Ascending aorta (tissue), 2 donors: ENCODE data around the gene ALPI. TPM values are rescaled to one million over a fixed set of nuclear protein-coding genes. Genes with fewer than 3 reads are reported as not detected.

Experiments
- DNase-seq, 2 donors: peaks; one replicate each; pipeline ENCODE4 v3.0.0-alpha.2; 2019; ENCODE audit warnings: low spot score in 2 of 2
- H3K27ac ChIP-seq, 2 donors: fragments of 200-600 bp; sonication (generic); one replicate each; pipeline ENCODE4 v1.5.1; 2016 to 2017; ENCODE audit warnings: mild to moderate bottlenecking in 1 of 2
- H3K27me3 ChIP-seq: fragments of 200-600 bp; sonication (generic); one replicate; pipeline ENCODE4 v1.5.1; 2017
- H3K36me3 ChIP-seq, 2 donors: fragments of 200-600 bp; sonication (generic); one replicate each; pipeline ENCODE4 v1.5.1; 2016
- H3K4me1 ChIP-seq, 2 donors: fragments of 200-600 bp; sonication (generic); one replicate each; pipeline ENCODE4 v1.5.1; 2016 to 2017; ENCODE audit warnings: mild to moderate bottlenecking in 1 of 2
- H3K4me3 ChIP-seq, 2 donors: fragments of 200-600 bp; sonication (generic); one replicate each; pipeline ENCODE4 v1.5.1; 2016 to 2017; ENCODE audit warnings: mild to moderate bottlenecking in 1 of 2
- H3K9me3 ChIP-seq, 2 donors: fragments of 200-600 bp; sonication (generic); one replicate each; pipeline ENCODE4 v1.5.1; 2016
- intact Hi-C: fragments of 100-400 bp; cut with DNase I; formaldehyde crosslinking; loops from one replicate; pipeline ENCODE4 v1.15.1; 2023
- total RNA-seq: library from RNA; depleted of rRNA; stranded (reverse); fragments of >200 nt; gene quantifications from one replicate; pipeline ENCODE4 v1.1.0, GENCODE V29; 2016
- TF ChIP-seq, protein P1 (sequence below), 3 experiments: fragments of 200-600 bp in 2 of 3; fragments of 450-650 bp in 1 of 3; sonication (generic) in 2 of 3; IDR thresholded peaks; one replicate each; pipeline ENCODE4 v1.5.1; 2016 to 2019; ENCODE audit warnings: antibody characterized with exemption in 3 of 3, mild to moderate bottlenecking in 1 of 3, moderate library complexity in 1 of 3

The ALPI gene
- total RNA-seq, 1 donor from 2014 or later = not detected

DNA sequence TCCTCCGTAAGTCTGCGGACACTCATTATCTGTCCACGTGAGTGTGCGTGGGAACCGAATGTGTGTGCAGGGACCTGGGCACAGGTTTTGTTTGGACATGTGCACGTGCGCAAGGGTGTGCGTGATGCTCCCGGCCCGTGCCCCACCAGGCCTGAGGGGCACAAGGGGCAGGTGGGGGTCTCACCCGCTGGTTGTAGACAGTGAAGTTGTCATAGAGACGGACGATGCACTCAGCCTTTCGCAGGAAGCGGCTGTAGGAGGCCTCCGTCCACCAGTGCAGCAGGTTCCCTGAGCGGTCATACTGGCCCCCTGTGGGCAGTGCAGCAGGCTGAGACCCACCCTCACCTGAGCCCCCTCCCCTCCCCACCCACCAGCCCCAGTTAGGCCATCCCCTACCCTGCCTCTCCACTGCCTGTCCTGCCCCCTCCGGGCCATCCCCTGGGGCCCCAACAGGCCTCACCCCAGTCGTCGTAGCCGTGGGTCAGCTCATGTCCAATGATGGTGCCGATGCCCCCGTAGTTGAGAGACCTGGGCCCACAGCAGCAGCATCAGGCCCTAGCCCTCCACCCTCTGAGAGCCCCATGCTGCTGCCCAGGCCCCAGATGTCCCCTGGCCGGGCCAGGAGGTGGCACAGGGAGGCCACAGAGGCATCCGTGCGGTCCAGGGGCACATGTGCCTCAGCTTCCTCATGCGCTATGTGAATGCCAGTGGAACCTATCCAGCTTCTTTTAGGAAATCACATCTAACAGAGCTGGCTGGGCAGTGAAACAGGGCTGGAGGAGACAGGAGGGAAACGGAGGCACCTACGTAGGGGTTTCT, 25.6 kb downstream of the ALPI start:
- Histone ChIP-seq H3K4me3 (no peak overlapping the region), H3K9me3 (no peaks in the 10 kb centered on the region), H3K4me1 (no peaks in the 10 kb centered on the region), H3K27ac (no peak overlapping the region), H3K27me3 (no peaks in the 10 kb centered on the region), H3K36me3 (no peaks in the 10 kb centered on the region)
- DNase-seq = no peak
- TF ChIP-seq, protein P1, sequence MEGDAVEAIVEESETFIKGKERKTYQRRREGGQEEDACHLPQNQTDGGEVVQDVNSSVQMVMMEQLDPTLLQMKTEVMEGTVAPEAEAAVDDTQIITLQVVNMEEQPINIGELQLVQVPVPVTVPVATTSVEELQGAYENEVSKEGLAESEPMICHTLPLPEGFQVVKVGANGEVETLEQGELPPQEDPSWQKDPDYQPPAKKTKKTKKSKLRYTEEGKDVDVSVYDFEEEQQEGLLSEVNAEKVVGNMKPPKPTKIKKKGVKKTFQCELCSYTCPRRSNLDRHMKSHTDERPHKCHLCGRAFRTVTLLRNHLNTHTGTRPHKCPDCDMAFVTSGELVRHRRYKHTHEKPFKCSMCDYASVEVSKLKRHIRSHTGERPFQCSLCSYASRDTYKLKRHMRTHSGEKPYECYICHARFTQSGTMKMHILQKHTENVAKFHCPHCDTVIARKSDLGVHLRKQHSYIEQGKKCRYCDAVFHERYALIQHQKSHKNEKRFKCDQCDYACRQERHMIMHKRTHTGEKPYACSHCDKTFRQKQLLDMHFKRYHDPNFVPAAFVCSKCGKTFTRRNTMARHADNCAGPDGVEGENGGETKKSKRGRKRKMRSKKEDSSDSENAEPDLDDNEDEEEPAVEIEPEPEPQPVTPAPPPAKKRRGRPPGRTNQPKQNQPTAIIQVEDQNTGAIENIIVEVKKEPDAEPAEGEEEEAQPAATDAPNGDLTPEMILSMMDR (IDR thresholded peaks at IDR 0.05) = no peak
- intact Hi-C loops = no loop called here

DNA sequence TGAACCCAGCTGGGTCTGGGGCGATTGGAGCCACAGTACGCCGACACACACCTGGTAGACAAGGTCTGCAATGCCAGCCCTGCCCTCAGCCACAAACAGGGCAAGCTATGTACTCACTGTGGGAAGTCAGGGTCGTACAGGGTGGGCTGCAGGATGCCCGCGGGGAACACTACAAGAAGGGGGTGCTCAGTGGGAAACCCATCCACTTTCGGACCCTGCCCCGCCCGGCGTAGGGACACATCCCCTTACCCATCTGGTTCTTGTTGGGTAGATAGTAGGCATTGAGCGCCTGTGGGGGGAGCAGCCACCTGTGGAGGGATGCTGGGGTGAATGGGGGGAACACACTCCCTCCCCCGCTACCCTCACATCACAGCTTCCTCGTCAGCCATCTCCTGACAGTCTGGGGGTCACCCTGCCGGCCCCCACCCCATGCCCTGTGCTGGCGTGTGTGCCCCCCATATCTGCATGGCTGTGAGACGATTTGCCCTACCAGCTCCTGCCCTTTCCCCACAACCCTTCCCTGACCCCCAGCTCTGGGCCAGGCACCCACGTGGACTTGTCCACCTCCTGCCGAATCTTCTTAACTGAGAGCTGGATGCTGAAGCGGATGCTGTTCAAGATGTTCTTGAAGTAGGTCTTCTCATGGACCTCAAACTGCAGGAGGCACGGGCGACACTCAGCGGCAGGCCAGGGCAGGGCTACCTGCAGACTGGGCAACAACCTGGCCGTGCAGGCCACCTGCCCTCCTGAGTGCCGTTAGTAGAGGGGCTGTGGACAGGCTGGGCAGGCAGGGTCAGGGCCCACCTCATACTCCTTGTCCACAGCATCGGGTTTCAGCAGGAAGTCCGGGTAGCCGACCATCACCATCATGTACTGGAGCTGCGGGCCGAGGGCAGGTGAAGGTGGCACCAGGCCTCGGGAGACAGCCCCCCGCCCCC, 26.6 kb downstream of the ALPI start:
- Histone ChIP-seq H3K4me3 (no peak overlapping the region), H3K36me3 (no peaks in the 10 kb centered on the region), H3K4me1 (no peaks in the 10 kb centered on the region), H3K9me3 (no peaks in the 10 kb centered on the region), H3K27ac (no peak overlapping the region), H3K27me3 (no peaks in the 10 kb centered on the region)
- DNase-seq = no peak
- intact Hi-C loops = no loop called here
- TF ChIP-seq, protein P1 (IDR thresholded peaks at IDR 0.05) = no peak

DNA sequence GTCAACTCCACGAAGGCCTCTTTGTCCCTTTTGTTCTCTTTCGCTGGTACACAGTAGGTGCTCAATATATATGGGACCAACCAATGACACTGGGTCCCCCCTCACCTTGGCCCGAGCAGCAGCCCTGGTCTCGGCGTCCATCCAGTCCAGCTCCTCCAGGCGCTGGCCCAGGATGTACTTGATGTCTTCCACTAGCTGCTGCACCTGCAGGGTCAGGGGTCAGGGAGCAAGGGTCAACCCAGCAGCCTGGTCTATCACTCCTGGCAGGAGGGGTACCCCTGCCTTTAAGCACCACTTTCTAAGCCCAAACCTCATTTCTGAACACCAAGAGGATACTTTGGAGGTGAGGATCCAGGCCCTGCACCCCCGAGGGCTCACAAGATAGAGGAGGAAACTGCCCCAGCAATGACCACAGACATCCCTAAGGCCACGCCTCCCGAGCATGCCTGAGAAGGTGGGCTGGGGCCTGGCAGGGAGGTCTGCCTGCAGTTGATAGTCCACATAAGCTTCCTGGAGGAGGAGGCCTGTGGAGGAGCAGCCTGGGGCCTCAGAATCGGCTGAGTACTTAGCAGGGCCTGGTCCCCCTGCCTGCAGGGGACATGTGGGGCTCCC, 27.5 kb downstream of the ALPI start:
- DNase-seq = no peak
- no peaks in the 10 kb centered on the region for H3K27me3 ChIP-seq

DNA sequence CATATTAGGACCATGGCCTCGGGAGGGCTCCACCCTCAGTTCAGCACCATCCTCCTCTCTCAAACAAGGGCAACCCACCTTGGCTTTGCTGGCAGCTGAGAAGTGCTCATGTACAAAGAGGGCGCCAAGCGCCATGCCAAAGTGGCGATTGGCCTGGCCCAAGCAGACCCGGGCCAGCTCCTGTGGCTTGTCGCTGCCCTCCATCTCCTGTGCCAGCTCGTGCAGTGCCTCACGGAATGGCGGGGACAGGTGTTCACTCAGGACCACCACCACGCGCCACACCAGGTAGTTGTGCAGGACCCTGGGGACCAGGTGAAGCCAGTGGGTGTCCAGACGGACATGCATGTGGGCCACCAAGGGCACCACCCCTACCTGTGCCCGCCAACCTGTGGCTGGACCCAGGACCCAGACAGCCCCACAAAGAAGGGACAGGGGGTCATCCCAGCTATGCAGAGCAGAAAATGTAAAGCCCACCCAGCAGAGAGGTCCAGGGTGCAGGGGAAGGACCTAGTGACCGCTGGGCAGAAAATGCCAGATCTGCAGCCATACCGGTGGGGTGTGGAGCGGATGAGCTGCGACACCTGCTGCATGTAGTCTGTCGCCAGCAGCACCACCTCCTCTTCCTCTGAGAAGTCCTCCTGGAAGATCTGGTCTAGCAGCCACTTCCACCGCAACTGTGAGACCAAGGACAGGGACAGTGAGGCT, 28.1 kb downstream of the ALPI start:
- H3K27me3 ChIP-seq = no peaks in the 10 kb centered on the region
- TF ChIP-seq, protein P1 (IDR thresholded peaks at IDR 0.05) = no peak
- no peak overlapping the region for H3K27ac ChIP-seq
- no peaks in the 10 kb centered on the region for H3K9me3 ChIP-seq
- H3K36me3 ChIP-seq = no peaks in the 10 kb centered on the region
- no peak for DNase-seq
- intact Hi-C loops = no loop called here
- no peaks in the 10 kb centered on the region for H3K4me1 ChIP-seq
- no peak overlapping the region for H3K4me3 ChIP-seq

More for the DNA sequence above, 27.5 kb downstream of the ALPI start:
- Histone ChIP-seq H3K27ac (no peak overlapping the region), H3K4me3 (no peak overlapping the region), H3K36me3 (no peaks in the 10 kb centered on the region), H3K4me1 (no peaks in the 10 kb centered on the region), H3K9me3 (no peaks in the 10 kb centered on the region)
- TF ChIP-seq, protein P1 (IDR thresholded peaks at IDR 0.05) = no peak
- intact Hi-C loops = no loop called here
